ENCODE measurements around the gene BNIP1. TPM values are rescaled to one million over a fixed set of nuclear protein-coding genes. Genes with fewer than 3 reads are reported as not detected.

Gene BNIP1
- polyA plus RNA-seq, 3 donors, result 9.2 to 13.6 (median 9.8) TPM

DNA sequence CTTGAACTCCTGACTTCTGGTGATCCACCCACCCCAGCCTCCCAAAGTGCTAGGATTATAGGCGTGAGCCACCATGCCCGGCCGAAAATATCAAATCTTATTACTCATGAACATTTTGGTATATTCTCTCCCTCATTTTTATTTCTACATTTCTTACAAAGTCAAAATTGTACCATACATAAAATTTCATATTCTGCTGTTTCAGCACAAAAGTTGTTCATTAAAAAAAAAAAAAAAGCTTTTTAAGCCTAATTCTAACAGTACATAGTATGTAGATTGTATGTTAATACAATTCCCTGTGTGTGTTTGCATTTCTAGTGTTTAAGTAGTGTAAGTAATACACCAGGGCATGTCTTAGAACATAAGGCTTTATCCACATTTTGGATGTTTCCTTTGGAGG is 14.9 kb downstream of the BNIP1 start:
- WGBS (ENCODE audit: insufficient coverage), result 83% methylated on average over 3 of the region's 3 CpGs
- Mint-ChIP-seq H3K27me3 (ENCODE audit: low read depth in 3 of 3) (peaks cover 0 to 2% (median 0%) of the 10 kb centered on the region in 3 donors), H3K4me1 (no peaks in the 10 kb centered on the region), H3K36me3 (peaks cover 77 to 89% of the 10 kb centered on the region in 2 donors), H3K4me3 (no peak overlapping the region), H3K9me3 (no peaks in the 10 kb centered on the region), H3K27ac (no peak overlapping the region)
- H3K9ac ChIP-seq (ENCODE audit: insufficient read depth, low read length, poor library complexity, severe bottlenecking), result no peak overlapping the region
- no peaks in the 10 kb centered on the region for H3K79me2 ChIP-seq (ENCODE audit: insufficient read depth, low read length)
- peaks cover 69 to 95% of the 10 kb centered on the region in 2 donors for H3K36me3 ChIP-seq (replicated peaks in 1 of 2; ENCODE audit: control insufficient read depth in 1 of 2, insufficient read depth in 2 of 2, low read length in 2 of 2)
- H4K20me1 ChIP-seq (ENCODE audit: insufficient read depth, low read length), result no peaks in the 10 kb centered on the region
- H3K4me2 ChIP-seq (replicated peaks; ENCODE audit: extremely low read depth, low read length, poor library complexity, severe bottlenecking), result no peak overlapping the region
- no peak overlapping the region for H3K27ac ChIP-seq (ENCODE audit: low read depth in 1 of 2, low read length in 2 of 2)
- no peaks in the 10 kb centered on the region for H3K9me3 ChIP-seq (replicated peaks in 1 of 2; ENCODE audit: control insufficient read depth in 1 of 2, insufficient read depth in 1 of 2, low read length in 2 of 2)
- TF ChIP-seq, protein P1, sequence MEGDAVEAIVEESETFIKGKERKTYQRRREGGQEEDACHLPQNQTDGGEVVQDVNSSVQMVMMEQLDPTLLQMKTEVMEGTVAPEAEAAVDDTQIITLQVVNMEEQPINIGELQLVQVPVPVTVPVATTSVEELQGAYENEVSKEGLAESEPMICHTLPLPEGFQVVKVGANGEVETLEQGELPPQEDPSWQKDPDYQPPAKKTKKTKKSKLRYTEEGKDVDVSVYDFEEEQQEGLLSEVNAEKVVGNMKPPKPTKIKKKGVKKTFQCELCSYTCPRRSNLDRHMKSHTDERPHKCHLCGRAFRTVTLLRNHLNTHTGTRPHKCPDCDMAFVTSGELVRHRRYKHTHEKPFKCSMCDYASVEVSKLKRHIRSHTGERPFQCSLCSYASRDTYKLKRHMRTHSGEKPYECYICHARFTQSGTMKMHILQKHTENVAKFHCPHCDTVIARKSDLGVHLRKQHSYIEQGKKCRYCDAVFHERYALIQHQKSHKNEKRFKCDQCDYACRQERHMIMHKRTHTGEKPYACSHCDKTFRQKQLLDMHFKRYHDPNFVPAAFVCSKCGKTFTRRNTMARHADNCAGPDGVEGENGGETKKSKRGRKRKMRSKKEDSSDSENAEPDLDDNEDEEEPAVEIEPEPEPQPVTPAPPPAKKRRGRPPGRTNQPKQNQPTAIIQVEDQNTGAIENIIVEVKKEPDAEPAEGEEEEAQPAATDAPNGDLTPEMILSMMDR (IDR thresholded peaks at IDR 0.05), result no peak
- no peak for DNase-seq
- H3K27me3 ChIP-seq (ENCODE audit: control insufficient read depth in 2 of 2, insufficient read depth in 2 of 2, low read length in 2 of 2), result no peaks in the 10 kb centered on the region
- H3K4me1 ChIP-seq (ENCODE audit: control insufficient read depth in 1 of 2, insufficient read depth in 2 of 2, low read length in 2 of 2), result no peaks in the 10 kb centered on the region
- no peak overlapping the region for H3K4me3 ChIP-seq (replicated peaks in 1 of 3; ENCODE audit: low read depth in 2 of 3, low read length in 3 of 3)
- H2AFZ ChIP-seq (ENCODE audit: insufficient read depth, low read depth, low read length, poor library complexity, severe bottlenecking), result no peak overlapping the region
- intact Hi-C loops (cut with micrococcal nuclease), result no loop called here

DNA sequence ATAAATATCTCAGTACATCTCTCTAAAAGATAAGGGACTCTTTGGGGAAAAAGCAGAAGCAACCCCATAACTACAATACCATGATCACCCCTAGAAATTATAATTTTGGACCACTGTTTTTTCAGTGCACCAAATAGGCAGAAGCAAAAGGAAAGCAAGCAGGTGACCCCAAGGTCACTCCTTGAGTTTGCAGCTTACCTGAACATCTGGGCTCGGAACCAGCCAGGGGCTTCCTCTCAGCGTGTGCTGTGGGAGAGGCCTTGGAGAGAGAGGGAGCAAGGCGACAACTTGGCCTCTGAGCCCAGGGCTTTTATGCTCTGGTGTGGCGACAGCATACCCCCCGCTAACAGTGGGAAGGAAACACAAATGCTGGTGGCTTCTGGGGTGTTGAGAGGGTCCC is 16.8 kb downstream of the BNIP1 start:
- H3K4me1 Mint-ChIP-seq, result no peaks in the 10 kb centered on the region
- Histone ChIP-seq H4K20me1 (ENCODE audit: insufficient read depth, low read length) (no peaks in the 10 kb centered on the region), H3K27ac (ENCODE audit: low read depth in 1 of 2, low read length in 2 of 2) (no peak overlapping the region), H3K9ac (ENCODE audit: insufficient read depth, low read length, poor library complexity, severe bottlenecking) (no peak overlapping the region), H3K4me1 (ENCODE audit: control insufficient read depth in 1 of 2, insufficient read depth in 2 of 2, low read length in 2 of 2) (no peaks in the 10 kb centered on the region), H3K9me3 (replicated peaks in 1 of 2; ENCODE audit: control insufficient read depth in 1 of 2, insufficient read depth in 1 of 2, low read length in 2 of 2) (no peaks in the 10 kb centered on the region), H3K4me3 (replicated peaks in 1 of 3; ENCODE audit: low read depth in 2 of 3, low read length in 3 of 3) (no peak overlapping the region), H2AFZ (ENCODE audit: insufficient read depth, low read depth, low read length, poor library complexity, severe bottlenecking) (no peak overlapping the region), H3K4me2 (replicated peaks; ENCODE audit: extremely low read depth, low read length, poor library complexity, severe bottlenecking) (no peak overlapping the region), H3K36me3 (replicated peaks in 1 of 2; ENCODE audit: control insufficient read depth in 1 of 2, insufficient read depth in 2 of 2, low read length in 2 of 2) (peaks cover 52 to 85% of the 10 kb centered on the region in 2 donors), H3K27me3 (ENCODE audit: control insufficient read depth in 2 of 2, insufficient read depth in 2 of 2, low read length in 2 of 2) (no peaks in the 10 kb centered on the region), H3K79me2 (ENCODE audit: insufficient read depth, low read length) (no peaks in the 10 kb centered on the region)
- intact Hi-C loops (cut with micrococcal nuclease), result no loop called here
- DNase-seq, result no peak
- no peaks in the 10 kb centered on the region for H3K9me3 Mint-ChIP-seq
- 95% methylated on average over 3 of the region's 5 CpGs for WGBS (ENCODE audit: insufficient coverage)
- H3K27ac Mint-ChIP-seq, result no peak overlapping the region
- peaks cover 72 to 79% of the 10 kb centered on the region in 2 donors for H3K36me3 Mint-ChIP-seq
- H3K4me3 Mint-ChIP-seq, result no peak overlapping the region
- TF ChIP-seq, protein P1 (IDR thresholded peaks at IDR 0.05), result no peak
- H3K27me3 Mint-ChIP-seq (ENCODE audit: low read depth in 3 of 3), result peaks cover 0 to 2% (median 0%) of the 10 kb centered on the region in 3 donors

Data from CD14-positive monocyte (primary cell).